Endothelial cell (in vitro differentiated cells): ENCODE measurements around the gene CDH19. TPM values are rescaled to one million over a fixed set of nuclear protein-coding genes. Genes with fewer than 3 reads are reported as not detected.

Source experiments
- DNase-seq: peaks from one replicate; pipeline ENCODE4 v3.0.0; 2021; ENCODE audit warnings: low spot score
- H3K27ac Mint-ChIP-seq: one replicate; pipeline ENCODE4 v1.8.0; 2021; ENCODE audit warnings: mixed read lengths, inconsistent platforms; ENCODE audit not compliant: unreplicated experiment
- H3K27me3 Mint-ChIP-seq: one replicate; pipeline ENCODE4 v1.8.0; 2021; ENCODE audit warnings: mild to moderate bottlenecking, moderate library complexity, mixed read lengths, inconsistent platforms; ENCODE audit not compliant: unreplicated experiment
- H3K36me3 Mint-ChIP-seq: one replicate; pipeline ENCODE4 v1.8.0; 2021; ENCODE audit warnings: mild to moderate bottlenecking, low read depth, mixed read lengths, inconsistent platforms; ENCODE audit not compliant: unreplicated experiment
- H3K4me1 Mint-ChIP-seq: one replicate; pipeline ENCODE4 v1.8.0; 2021; ENCODE audit warnings: mild to moderate bottlenecking, mixed read lengths, inconsistent platforms; ENCODE audit not compliant: unreplicated experiment
- H3K4me3 Mint-ChIP-seq: one replicate; pipeline ENCODE4 v1.8.0; 2021; ENCODE audit warnings: mild to moderate bottlenecking, mixed read lengths, inconsistent platforms; ENCODE audit not compliant: unreplicated experiment
- H3K9me3 Mint-ChIP-seq: one replicate; pipeline ENCODE4 v1.8.0; 2021; ENCODE audit warnings: mixed read lengths, inconsistent platforms; ENCODE audit not compliant: unreplicated experiment
- total RNA-seq: library from RNA; stranded (reverse); fragmentation: NEBNext Ultra II Directional; extraction: Animal tissue kit (Norgen Biotek cat#: 25700); gene quantifications from one replicate; pipeline ENCODE4 v1.2.1, GENCODE V29; 2021; ENCODE audit not compliant: unreplicated experiment
- TF ChIP-seq, protein P1 (sequence below): fragments of 200-600 bp; sonication (generic); IDR thresholded peaks from one replicate; pipeline ENCODE4 v1.5.0; 2021; ENCODE audit warnings: antibody characterized with exemption; ENCODE audit not compliant: unreplicated experiment

Gene CDH19
- total RNA-seq, 1 donor from 2014 or later = not detected

DNA sequence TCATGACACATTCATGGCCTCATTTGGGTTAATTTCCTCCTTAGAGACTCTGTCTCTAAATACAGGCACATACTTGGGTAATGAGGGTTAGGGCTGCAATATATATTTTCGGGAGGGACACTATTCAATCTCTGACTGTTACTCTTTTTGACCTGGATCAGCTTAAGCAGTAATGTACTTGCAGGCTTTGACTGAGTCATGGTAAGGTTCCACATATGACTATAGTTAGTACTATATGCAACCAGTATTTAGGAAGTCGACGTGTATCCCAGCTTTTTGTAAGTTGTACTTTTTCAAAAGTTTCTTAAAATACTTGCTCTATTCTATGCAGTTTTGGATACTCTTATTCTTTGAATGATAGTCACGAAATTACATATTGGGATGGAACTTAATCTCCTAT, 37.2 kb upstream of the CDH19 start:
- no peak overlapping the region for H3K4me3 Mint-ChIP-seq
- H3K4me1 Mint-ChIP-seq = peaks cover 3% of the 10 kb centered on the region
- H3K36me3 Mint-ChIP-seq = no peaks in the 10 kb centered on the region
- no peaks in the 10 kb centered on the region for H3K27me3 Mint-ChIP-seq
- TF ChIP-seq, protein P1, sequence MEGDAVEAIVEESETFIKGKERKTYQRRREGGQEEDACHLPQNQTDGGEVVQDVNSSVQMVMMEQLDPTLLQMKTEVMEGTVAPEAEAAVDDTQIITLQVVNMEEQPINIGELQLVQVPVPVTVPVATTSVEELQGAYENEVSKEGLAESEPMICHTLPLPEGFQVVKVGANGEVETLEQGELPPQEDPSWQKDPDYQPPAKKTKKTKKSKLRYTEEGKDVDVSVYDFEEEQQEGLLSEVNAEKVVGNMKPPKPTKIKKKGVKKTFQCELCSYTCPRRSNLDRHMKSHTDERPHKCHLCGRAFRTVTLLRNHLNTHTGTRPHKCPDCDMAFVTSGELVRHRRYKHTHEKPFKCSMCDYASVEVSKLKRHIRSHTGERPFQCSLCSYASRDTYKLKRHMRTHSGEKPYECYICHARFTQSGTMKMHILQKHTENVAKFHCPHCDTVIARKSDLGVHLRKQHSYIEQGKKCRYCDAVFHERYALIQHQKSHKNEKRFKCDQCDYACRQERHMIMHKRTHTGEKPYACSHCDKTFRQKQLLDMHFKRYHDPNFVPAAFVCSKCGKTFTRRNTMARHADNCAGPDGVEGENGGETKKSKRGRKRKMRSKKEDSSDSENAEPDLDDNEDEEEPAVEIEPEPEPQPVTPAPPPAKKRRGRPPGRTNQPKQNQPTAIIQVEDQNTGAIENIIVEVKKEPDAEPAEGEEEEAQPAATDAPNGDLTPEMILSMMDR = no peak
- no peaks in the 10 kb centered on the region for H3K9me3 Mint-ChIP-seq
- DNase-seq = no peak
- no peak overlapping the region for H3K27ac Mint-ChIP-seq

DNA sequence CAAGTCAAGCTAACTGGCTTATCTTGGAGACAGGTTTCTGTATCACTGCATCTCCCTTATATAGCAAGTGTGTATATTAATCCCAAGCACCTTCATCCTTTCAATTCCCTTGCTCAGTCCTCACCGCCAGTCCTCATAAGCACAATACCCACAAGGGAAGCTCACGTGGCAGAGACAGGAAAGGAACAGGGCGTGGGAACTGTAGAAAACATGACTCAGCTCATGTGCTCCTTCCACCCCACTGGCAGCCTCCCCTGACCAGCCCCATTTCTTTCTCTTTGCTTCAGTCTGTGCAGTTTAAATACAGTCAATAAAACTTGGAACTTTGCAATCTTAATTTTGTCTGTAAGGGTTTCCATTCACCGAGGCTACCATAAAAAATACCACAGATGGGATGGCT, 36.5 kb upstream of the CDH19 start:
- DNase-seq = no peak
- Mint-ChIP-seq H3K27me3 (no peaks in the 10 kb centered on the region), H3K4me1 (peaks cover 3% of the 10 kb centered on the region), H3K4me3 (no peak overlapping the region), H3K27ac (no peak overlapping the region), H3K9me3 (no peaks in the 10 kb centered on the region), H3K36me3 (no peaks in the 10 kb centered on the region)
- TF ChIP-seq, protein P1 = no peak

DNA sequence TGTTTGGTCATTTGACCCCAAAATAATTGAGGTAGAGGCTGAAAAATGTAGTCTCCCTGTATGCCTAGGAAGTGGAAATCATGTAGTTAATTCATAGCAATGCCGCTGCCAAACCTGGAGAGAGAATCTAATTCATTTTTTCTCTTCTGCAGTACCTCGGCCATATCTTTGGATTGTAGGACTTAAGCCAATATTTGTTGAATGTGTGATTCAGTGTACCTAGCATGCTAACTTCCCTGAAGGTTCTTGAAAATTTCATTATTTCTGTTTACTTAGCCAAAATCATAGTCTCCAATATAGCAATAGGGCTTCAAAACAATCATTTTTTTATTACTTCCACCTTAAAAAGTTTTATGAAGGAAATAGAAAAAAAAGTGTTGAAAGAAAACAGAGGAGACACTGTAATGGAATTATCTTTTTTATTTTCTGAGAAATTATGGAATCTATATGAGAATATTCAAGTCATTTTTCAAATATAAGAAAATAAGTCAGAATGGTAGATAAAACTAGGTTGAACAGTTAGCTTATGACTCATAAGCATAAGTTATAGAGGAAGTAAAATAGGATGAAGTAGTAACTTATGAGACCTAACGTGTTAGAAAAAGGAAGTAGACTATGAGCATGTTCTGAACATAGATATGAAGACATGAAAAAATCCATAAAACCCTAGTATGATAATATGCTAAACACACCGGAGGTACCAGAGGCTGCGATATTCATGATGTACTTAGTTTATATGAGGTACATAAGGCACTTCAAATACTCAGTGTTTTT, 35.2 kb upstream of the CDH19 start:
- H3K4me1 Mint-ChIP-seq = peaks cover 3% of the 10 kb centered on the region
- no peak for DNase-seq
- no peaks in the 10 kb centered on the region for H3K36me3 Mint-ChIP-seq
- no peak overlapping the region for H3K4me3 Mint-ChIP-seq
- TF ChIP-seq, protein P1 = no peak
- H3K27ac Mint-ChIP-seq = no peak overlapping the region
- no peaks in the 10 kb centered on the region for H3K27me3 Mint-ChIP-seq
- H3K9me3 Mint-ChIP-seq = no peaks in the 10 kb centered on the region

DNA sequence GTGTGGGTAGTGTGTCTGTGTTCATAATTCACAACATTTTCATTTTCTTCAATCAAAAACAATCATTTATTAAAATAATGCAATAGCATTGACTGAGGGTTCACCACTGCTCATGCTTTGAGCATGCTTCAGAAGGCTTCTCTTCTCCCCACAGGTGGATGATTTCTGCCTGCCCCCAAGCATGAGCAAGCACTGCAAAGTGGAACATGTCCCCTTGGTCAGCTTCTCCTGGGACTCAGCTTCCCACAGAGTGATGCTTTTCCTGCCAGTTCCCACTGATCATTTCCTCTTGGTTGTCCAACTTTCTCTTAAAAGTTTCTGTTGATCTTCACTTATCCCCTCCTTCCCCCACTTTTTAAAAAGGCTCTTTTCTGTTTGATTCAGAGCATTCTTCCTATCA, 31.5 kb upstream of the CDH19 start:
- H3K4me3 Mint-ChIP-seq = no peak overlapping the region
- TF ChIP-seq, protein P1 = no peak
- peaks cover under 1% of the 10 kb centered on the region for H3K4me1 Mint-ChIP-seq
- H3K36me3 Mint-ChIP-seq = no peaks in the 10 kb centered on the region
- no peak for DNase-seq
- no peaks in the 10 kb centered on the region for H3K27me3 Mint-ChIP-seq
- no peak overlapping the region for H3K27ac Mint-ChIP-seq
- no peaks in the 10 kb centered on the region for H3K9me3 Mint-ChIP-seq

DNA sequence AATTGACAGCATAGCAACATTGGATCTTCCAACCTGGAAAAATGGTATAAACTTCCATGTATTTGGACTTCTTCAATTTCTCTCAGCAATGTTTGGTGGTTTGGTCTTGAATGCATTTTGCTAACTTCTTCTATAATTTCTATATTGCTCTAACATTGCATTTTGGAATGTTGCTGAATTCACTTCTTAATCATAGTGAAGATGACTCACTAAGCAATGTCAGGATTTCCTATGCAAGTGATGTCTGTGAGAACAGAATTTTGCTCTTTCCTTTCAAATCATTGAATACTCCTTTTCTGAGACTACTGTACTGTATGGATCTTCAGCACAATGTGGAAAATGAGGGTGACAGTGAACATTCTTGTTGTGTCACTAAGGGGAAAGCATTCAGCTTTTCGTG, 28.9 kb upstream of the CDH19 start:
- H3K9me3 Mint-ChIP-seq = no peaks in the 10 kb centered on the region

More for the DNA sequence above, 28.9 kb upstream of the CDH19 start:
- Mint-ChIP-seq H3K4me1 (no peaks in the 10 kb centered on the region), H3K4me3 (no peak overlapping the region), H3K27me3 (no peaks in the 10 kb centered on the region), H3K27ac (no peak overlapping the region), H3K36me3 (no peaks in the 10 kb centered on the region)
- TF ChIP-seq, protein P1 = no peak
- DNase-seq = no peak
